Suprapubic skin (tissue), 4 donors: Measurements from ENCODE around the gene DAPL1. TPM values are rescaled to one million over a fixed set of nuclear protein-coding genes. Genes with fewer than 3 reads are reported as not detected.
A peak's percentile ranks its signal among the peaks of the same experiment; 100 is the strongest.

Experiments
- DNase-seq, 2 donors: peaks; one replicate each; pipeline ENCODE4 v3.0.0-alpha.2; 2019; ENCODE audit warnings: low spot score in 2 of 2
- H3K27ac ChIP-seq: fragments of 200-600 bp; sonication (generic); one replicate; pipeline ENCODE4 v1.5.1; 2019
- H3K27me3 ChIP-seq: fragments of 200-600 bp; sonication (generic); one replicate; pipeline ENCODE4 v1.5.1; 2019
- H3K36me3 ChIP-seq: fragments of 200-600 bp; sonication (generic); one replicate; pipeline ENCODE4 v1.5.1; 2019
- H3K4me1 ChIP-seq: fragments of 200-600 bp; sonication (generic); one replicate; pipeline ENCODE4 v1.5.1; 2019
- H3K4me3 ChIP-seq: fragments of 200-600 bp; sonication (generic); one replicate; pipeline ENCODE4 v1.5.1; 2019; ENCODE audit warnings: mild to moderate bottlenecking
- H3K9me3 ChIP-seq: fragments of 200-600 bp; sonication (generic); one replicate; pipeline ENCODE4 v1.5.1; 2019
- EP300 ChIP-seq: sonication (generic); formaldehyde crosslinking; IDR thresholded peaks from one replicate; pipeline ENCODE4 v1.6.1; 2017; ENCODE audit warnings: antibody characterized with exemption
- POLR2A ChIP-seq, 2 donors: fragments of 450-650 bp; IDR thresholded peaks; one replicate each; pipeline ENCODE4 v1.6.1; 2017; ENCODE audit warnings: antibody characterized with exemption in 2 of 2, mild to moderate bottlenecking in 2 of 2, moderate library complexity in 2 of 2
- POLR2AphosphoS5 ChIP-seq, 3 donors: sonication (generic); formaldehyde crosslinking; IDR thresholded peaks; one replicate each; pipeline ENCODE4 v1.6.1; 2017; ENCODE audit warnings: antibody characterized with exemption in 3 of 3
- WGBS: methylation state at CpG from one replicate; pipeline ENCODE4 v1.1.5; 2018; 5-methylcytosine and 5-hydroxymethylcytosine counted together
- total RNA-seq, 4 donors: library from RNA; depleted of rRNA; stranded (reverse); fragments of >200 nt; gene quantifications; one replicate each; pipeline ENCODE4 v1.1.0, GENCODE V29; 2016
- TF ChIP-seq, protein P1 (sequence below), 2 donors: fragments of 200-600 bp in 1 of 2; fragments of 450-650 bp in 1 of 2; sonication (generic) in 1 of 2; IDR thresholded peaks; one replicate each; pipeline ENCODE4 v1.5.1; 2016 to 2019; ENCODE audit warnings: antibody characterized with exemption in 2 of 2, mild to moderate bottlenecking in 1 of 2, moderate library complexity in 1 of 2

Gene DAPL1
- total RNA-seq, 4 donors from 2014 or later, result 158 to 307 (median 277) TPM

- 86% methylated on average over 5 of the region's 5 CpGs for WGBS
- no peak for TF ChIP-seq POLR2AphosphoS5 (IDR thresholded peaks at IDR 0.05)
- no peak for TF ChIP-seq EP300
- TF ChIP-seq, protein P1, sequence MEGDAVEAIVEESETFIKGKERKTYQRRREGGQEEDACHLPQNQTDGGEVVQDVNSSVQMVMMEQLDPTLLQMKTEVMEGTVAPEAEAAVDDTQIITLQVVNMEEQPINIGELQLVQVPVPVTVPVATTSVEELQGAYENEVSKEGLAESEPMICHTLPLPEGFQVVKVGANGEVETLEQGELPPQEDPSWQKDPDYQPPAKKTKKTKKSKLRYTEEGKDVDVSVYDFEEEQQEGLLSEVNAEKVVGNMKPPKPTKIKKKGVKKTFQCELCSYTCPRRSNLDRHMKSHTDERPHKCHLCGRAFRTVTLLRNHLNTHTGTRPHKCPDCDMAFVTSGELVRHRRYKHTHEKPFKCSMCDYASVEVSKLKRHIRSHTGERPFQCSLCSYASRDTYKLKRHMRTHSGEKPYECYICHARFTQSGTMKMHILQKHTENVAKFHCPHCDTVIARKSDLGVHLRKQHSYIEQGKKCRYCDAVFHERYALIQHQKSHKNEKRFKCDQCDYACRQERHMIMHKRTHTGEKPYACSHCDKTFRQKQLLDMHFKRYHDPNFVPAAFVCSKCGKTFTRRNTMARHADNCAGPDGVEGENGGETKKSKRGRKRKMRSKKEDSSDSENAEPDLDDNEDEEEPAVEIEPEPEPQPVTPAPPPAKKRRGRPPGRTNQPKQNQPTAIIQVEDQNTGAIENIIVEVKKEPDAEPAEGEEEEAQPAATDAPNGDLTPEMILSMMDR (IDR thresholded peaks at IDR 0.05), result no peak
- no peak for TF ChIP-seq POLR2A (IDR thresholded peaks at IDR 0.05)
- Histone ChIP-seq H3K9me3 (no peaks in the 10 kb centered on the region), H3K36me3 (no peaks in the 10 kb centered on the region), H3K27ac (no peak overlapping the region), H3K4me3 (no peak overlapping the region), H3K4me1 (peaks cover 10% of the 10 kb centered on the region), H3K27me3 (no peaks in the 10 kb centered on the region)
- DNase-seq, result no peak
These were observed 44.5 kb upstream of the DAPL1 start for GRCh38 chr2:158750458-158751125.

GRCh38 chr2:158753641-158754611 lies 41.2 kb upstream of the DAPL1 start:
- no peak for DNase-seq
- peak overlapping the region; percentile 22 for H3K4me3 ChIP-seq

DNA sequence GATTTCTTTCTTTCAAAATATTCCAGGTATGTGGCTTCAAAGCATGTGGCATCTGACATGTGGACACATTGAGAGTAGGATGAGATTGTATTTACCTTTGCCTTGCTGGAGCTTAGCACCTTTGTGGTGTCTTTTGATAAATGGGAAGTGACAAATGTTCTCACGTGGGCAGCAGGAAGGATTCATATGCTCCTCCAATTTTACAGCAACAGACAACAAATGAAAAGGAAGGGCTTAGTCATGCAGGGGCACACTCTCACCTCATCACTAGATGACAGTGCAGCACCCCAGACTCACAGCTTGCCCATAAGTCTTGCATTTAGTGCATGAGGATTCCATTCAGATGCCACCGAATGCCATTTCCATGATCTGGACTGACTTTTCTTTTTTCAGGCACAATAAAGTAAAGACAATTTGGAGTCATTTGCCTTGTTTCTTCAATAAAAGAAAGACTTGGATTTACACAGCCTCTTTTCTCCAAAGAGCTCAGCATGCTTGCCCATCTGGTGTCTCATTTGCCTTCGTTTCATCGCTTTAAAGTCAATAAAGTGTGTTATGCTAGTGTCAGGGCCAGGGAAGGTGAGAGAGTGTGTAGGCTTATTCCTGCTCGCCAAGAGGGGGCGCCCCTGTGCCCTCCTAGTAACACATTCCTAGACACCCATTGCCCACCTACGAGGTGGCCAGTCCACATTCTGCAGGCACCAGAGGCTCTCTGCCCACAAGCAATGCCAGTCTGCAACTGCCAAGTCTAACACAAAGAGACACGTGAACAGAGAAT lies 39.6 kb upstream of the DAPL1 start:
- TF ChIP-seq POLR2A (IDR thresholded peaks at IDR 0.05), result no peak
- TF ChIP-seq EP300, result no peak
- TF ChIP-seq, protein P1 (IDR thresholded peaks at IDR 0.05), result no peak
- TF ChIP-seq POLR2AphosphoS5 (IDR thresholded peaks at IDR 0.05), result no peak
- 65% methylated on average over 8 of the region's 8 CpGs for WGBS

More at GRCh38 chr2:158753641-158754611, 41.2 kb upstream of the DAPL1 start:
- WGBS, result 22% methylated on average over 14 of the region's 14 CpGs
- no peak for TF ChIP-seq POLR2A (IDR thresholded peaks at IDR 0.05)
- TF ChIP-seq POLR2AphosphoS5 (IDR thresholded peaks at IDR 0.05), result no peak
- TF ChIP-seq, protein P1 (IDR thresholded peaks at IDR 0.05), result peak; percentile 66 to 78
- Histone ChIP-seq H3K27ac (no peak overlapping the region), H3K9me3 (no peaks in the 10 kb centered on the region), H3K36me3 (no peaks in the 10 kb centered on the region), H3K27me3 (no peaks in the 10 kb centered on the region), H3K4me1 (peaks cover 10% of the 10 kb centered on the region)

GRCh38 chr2:158756331-158756730 lies 38.8 kb upstream of the DAPL1 start:
- WGBS, result 84% methylated on average over 8 of the region's 8 CpGs
- TF ChIP-seq EP300 (no peak), POLR2A (IDR thresholded peaks at IDR 0.05) (no peak), POLR2AphosphoS5 (IDR thresholded peaks at IDR 0.05) (no peak)
- TF ChIP-seq, protein P1 (IDR thresholded peaks at IDR 0.05), result no peak
- no peak overlapping the region for H3K4me3 ChIP-seq
- H3K4me1 ChIP-seq, result peaks cover 25% of the 10 kb centered on the region
- DNase-seq, result no peak
- H3K27me3 ChIP-seq, result no peaks in the 10 kb centered on the region
- H3K9me3 ChIP-seq, result no peaks in the 10 kb centered on the region
- H3K27ac ChIP-seq, result no peak overlapping the region
- H3K36me3 ChIP-seq, result no peaks in the 10 kb centered on the region

More for the DNA sequence above, 39.6 kb upstream of the DAPL1 start:
- no peak overlapping the region for H3K27ac ChIP-seq
- DNase-seq, result no peak
- H3K9me3 ChIP-seq, result no peaks in the 10 kb centered on the region
- no peaks in the 10 kb centered on the region for H3K27me3 ChIP-seq
- peaks cover 17% of the 10 kb centered on the region for H3K4me1 ChIP-seq
- H3K4me3 ChIP-seq, result no peak overlapping the region
- H3K36me3 ChIP-seq, result no peaks in the 10 kb centered on the region
